CD14-positive monocyte (primary cell): ENCODE data around the gene GPR156. TPM values are rescaled to one million over a fixed set of nuclear protein-coding genes. Genes with fewer than 3 reads are reported as not detected.

Experiments used
- DNase-seq, 3 donors: peaks; one replicate each; pipeline ENCODE4 v3.0.0-alpha.2; 2011 to 2022
- H2AFZ ChIP-seq: 2 replicates; pipeline ENCODE4 v1.6.0; 2012; ENCODE audit warnings: mild to moderate bottlenecking, low read depth, low read length, inconsistent platforms; ENCODE audit not compliant: insufficient read depth, poor library complexity, severe bottlenecking
- H3K27ac ChIP-seq, 2 donors: 1 replicate in 1 of 2; 2 replicates in 1 of 2; pipeline ENCODE4 v1.5.1; 2012 to 2013; ENCODE audit warnings: low read length in 2 of 2, control low read depth in 1 of 2, inconsistent platforms in 1 of 2, low read depth in 1 of 2, mild to moderate bottlenecking in 1 of 2
- H3K27me3 ChIP-seq, 2 donors: one replicate each; pipeline versions ENCODE4 v1.6.0 to v1.6.1; 2011 to 2013; ENCODE audit warnings: low read length in 2 of 2; ENCODE audit not compliant: control insufficient read depth in 2 of 2, insufficient read depth in 2 of 2
- H3K36me3 ChIP-seq, 2 donors: replicated peaks in 1 of 2; 1 replicate in 1 of 2; 2 replicates in 1 of 2; pipeline versions ENCODE4 v1.5.1 to v1.6.1; 2012 to 2013; ENCODE audit warnings: low read length in 2 of 2, control low read depth in 1 of 2, inconsistent platforms in 1 of 2, mild to moderate bottlenecking in 1 of 2; ENCODE audit not compliant: insufficient read depth in 2 of 2, control insufficient read depth in 1 of 2
- H3K4me1 ChIP-seq, 2 donors: 1 replicate in 1 of 2; 2 replicates in 1 of 2; pipeline versions ENCODE4 v1.5.1 to v1.6.1; 2012 to 2013; ENCODE audit warnings: low read length in 2 of 2, control low read depth in 1 of 2, inconsistent platforms in 1 of 2, mild to moderate bottlenecking in 1 of 2, moderate library complexity in 1 of 2; ENCODE audit not compliant: insufficient read depth in 2 of 2, control insufficient read depth in 1 of 2
- H3K4me2 ChIP-seq: replicated peaks from 2 replicates; pipeline ENCODE3; 2012; ENCODE audit warnings: low read length, moderate library complexity, mild to moderate bottlenecking; ENCODE audit not compliant: poor library complexity, severe bottlenecking; ENCODE audit errors: extremely low read depth
- H3K4me3 ChIP-seq, 3 experiments: fragments of 200-600 bp in 1 of 3; sonication (generic) in 1 of 3; replicated peaks in 1 of 3; 1 replicate in 2 of 3; 2 replicates in 1 of 3; pipeline ENCODE4 v1.5.1; 2011 to 2013; ENCODE audit warnings: low read length in 3 of 3, mild to moderate bottlenecking in 3 of 3, control low read depth in 2 of 3, low read depth in 2 of 3, inconsistent platforms in 1 of 3, moderate library complexity in 1 of 3
- H3K79me2 ChIP-seq: 2 replicates; pipeline ENCODE4 v1.6.0; 2012; ENCODE audit warnings: mild to moderate bottlenecking, control low read depth, inconsistent platforms, low read length, moderate library complexity; ENCODE audit not compliant: insufficient read depth
- H3K9ac ChIP-seq: 2 replicates; pipeline ENCODE4 v1.6.0; 2017; ENCODE audit warnings: low read length, mild to moderate bottlenecking; ENCODE audit not compliant: insufficient read depth, poor library complexity, severe bottlenecking
- H3K9me3 ChIP-seq, 2 donors: replicated peaks in 1 of 2; 1 replicate in 1 of 2; 2 replicates in 1 of 2; pipeline versions ENCODE4 v1.5.1 to v1.6.1; 2012 to 2013; ENCODE audit warnings: low read length in 2 of 2, control low read depth in 1 of 2; ENCODE audit not compliant: control insufficient read depth in 1 of 2, insufficient read depth in 1 of 2
- H4K20me1 ChIP-seq: 2 replicates; pipeline ENCODE4 v1.6.0; 2012; ENCODE audit warnings: mild to moderate bottlenecking, low read length, control low read depth, moderate library complexity; ENCODE audit not compliant: insufficient read depth
- H3K27ac Mint-ChIP-seq, 7 donors: one replicate each; pipeline ENCODE4 v1.8.0; 2020; ENCODE audit warnings: mild to moderate bottlenecking in 7 of 7, mixed read lengths in 7 of 7, moderate library complexity in 6 of 7, inconsistent platforms in 2 of 7
- H3K27me3 Mint-ChIP-seq, 3 donors: one replicate each; pipeline ENCODE4 v1.8.0; 2021 to 2022; ENCODE audit warnings: low read depth in 3 of 3, mild to moderate bottlenecking in 3 of 3, mixed read lengths in 3 of 3, moderate library complexity in 3 of 3, inconsistent platforms in 1 of 3
- H3K36me3 Mint-ChIP-seq, 2 donors: one replicate each; pipeline ENCODE4 v1.8.0; 2020; ENCODE audit warnings: mixed read lengths in 2 of 2, inconsistent platforms in 1 of 2, mild to moderate bottlenecking in 1 of 2
- H3K4me1 Mint-ChIP-seq: one replicate; pipeline ENCODE4 v1.8.0; 2020; ENCODE audit warnings: mild to moderate bottlenecking, mixed read lengths
- H3K4me3 Mint-ChIP-seq, 2 donors: one replicate each; pipeline ENCODE4 v1.8.0; 2020; ENCODE audit warnings: mild to moderate bottlenecking in 2 of 2, mixed read lengths in 2 of 2, moderate library complexity in 1 of 2
- H3K9me3 Mint-ChIP-seq, 7 donors: one replicate each; pipeline ENCODE4 v1.8.0; 2020 to 2022; ENCODE audit warnings: mixed read lengths in 7 of 7, mild to moderate bottlenecking in 6 of 7, moderate library complexity in 6 of 7, inconsistent platforms in 2 of 7
- WGBS: methylation state at CpG from one replicate; pipeline ENCODE4 v1.1.5; 2013; ENCODE audit warnings: missing lambda C conversion rate; ENCODE audit not compliant: insufficient coverage; 5-methylcytosine and 5-hydroxymethylcytosine counted together
- intact Hi-C, 2 donors: fragments of 100-400 bp; cut with micrococcal nuclease; formaldehyde crosslinking; loops; one replicate each; pipeline versions ENCODE4 v1.15.0 to v1.15.1; 2023
- polyA plus RNA-seq, 3 donors: library from polyadenylated mRNA; depleted of rRNA in 1 of 3; unstranded in 2 of 3; stranded (reverse) in 1 of 3; fragments of 300-500 nt in 2 of 3; fragments of >200 nt in 1 of 3; fragmentation: Illumina TruSeq in 2 of 3; gene quantifications; 1 replicate in 2 of 3; 2 replicates in 1 of 3; pipeline ENCODE4 v1.2.3, GENCODE V29; 2012 to 2021
- TF ChIP-seq, protein P1 (sequence below): fragments of 200-600 bp; IDR thresholded peaks from one replicate; pipeline ENCODE4 v1.8.0; 2022; ENCODE audit warnings: antibody characterized with exemption, mild to moderate bottlenecking

Gene GPR156
- polyA plus RNA-seq, 3 donors, result not detected

DNA sequence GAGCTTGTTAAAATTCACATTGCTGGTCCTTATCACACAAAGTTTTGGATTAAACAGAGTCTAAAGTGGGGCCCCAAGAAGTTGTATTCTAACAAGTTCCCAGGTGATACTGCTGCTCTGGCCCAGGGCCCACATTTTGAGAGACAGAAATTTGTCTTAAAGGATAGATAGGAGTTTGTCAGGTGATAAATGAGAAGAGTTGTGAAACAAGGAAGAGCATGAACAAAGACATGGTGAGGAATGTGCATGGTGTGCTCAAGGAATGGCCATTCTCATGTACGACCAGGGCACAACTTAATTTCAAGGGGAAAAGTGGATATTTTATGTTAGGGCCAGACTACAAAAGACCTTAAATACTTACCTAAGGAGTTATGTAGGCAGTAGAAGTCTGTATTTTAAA, 75.6 kb downstream of the GPR156 start:
- Mint-ChIP-seq H3K36me3 (no peaks in the 10 kb centered on the region), H3K4me1 (peaks cover 25% of the 10 kb centered on the region), H3K9me3 (peaks cover 0 to 3% (median 0%) of the 10 kb centered on the region in 7 donors), H3K27ac (no peak overlapping the region), H3K4me3 (no peak overlapping the region), H3K27me3 (no peaks in the 10 kb centered on the region)
- no peak overlapping the region for H3K27ac ChIP-seq
- no peaks in the 10 kb centered on the region for H3K27me3 ChIP-seq
- H3K4me3 ChIP-seq, result no peak overlapping the region
- H3K79me2 ChIP-seq, result no peaks in the 10 kb centered on the region
- TF ChIP-seq, protein P1, sequence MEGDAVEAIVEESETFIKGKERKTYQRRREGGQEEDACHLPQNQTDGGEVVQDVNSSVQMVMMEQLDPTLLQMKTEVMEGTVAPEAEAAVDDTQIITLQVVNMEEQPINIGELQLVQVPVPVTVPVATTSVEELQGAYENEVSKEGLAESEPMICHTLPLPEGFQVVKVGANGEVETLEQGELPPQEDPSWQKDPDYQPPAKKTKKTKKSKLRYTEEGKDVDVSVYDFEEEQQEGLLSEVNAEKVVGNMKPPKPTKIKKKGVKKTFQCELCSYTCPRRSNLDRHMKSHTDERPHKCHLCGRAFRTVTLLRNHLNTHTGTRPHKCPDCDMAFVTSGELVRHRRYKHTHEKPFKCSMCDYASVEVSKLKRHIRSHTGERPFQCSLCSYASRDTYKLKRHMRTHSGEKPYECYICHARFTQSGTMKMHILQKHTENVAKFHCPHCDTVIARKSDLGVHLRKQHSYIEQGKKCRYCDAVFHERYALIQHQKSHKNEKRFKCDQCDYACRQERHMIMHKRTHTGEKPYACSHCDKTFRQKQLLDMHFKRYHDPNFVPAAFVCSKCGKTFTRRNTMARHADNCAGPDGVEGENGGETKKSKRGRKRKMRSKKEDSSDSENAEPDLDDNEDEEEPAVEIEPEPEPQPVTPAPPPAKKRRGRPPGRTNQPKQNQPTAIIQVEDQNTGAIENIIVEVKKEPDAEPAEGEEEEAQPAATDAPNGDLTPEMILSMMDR, result no peak
- no peaks in the 10 kb centered on the region for H4K20me1 ChIP-seq
- peaks cover 20 to 30% of the 10 kb centered on the region in 2 donors for H3K4me1 ChIP-seq
- no peak overlapping the region for H3K4me2 ChIP-seq
- H3K36me3 ChIP-seq, result no peaks in the 10 kb centered on the region
- intact Hi-C loops, result no loop called here
- H3K9me3 ChIP-seq, result no peaks in the 10 kb centered on the region
- H3K9ac ChIP-seq, result no peak overlapping the region
- DNase-seq, result no peak
- no peak overlapping the region for H2AFZ ChIP-seq
- no CpG with 5 or more reads among the region's 1 CpG for WGBS

GRCh38 chr3:120204338-120204737, 80.7 kb downstream of the GPR156 start:
- H3K4me2 ChIP-seq, result no peak overlapping the region
- no peak overlapping the region for H3K4me3 ChIP-seq
- H3K27me3 Mint-ChIP-seq, result no peaks in the 10 kb centered on the region
- DNase-seq, result no peak
- no peaks in the 10 kb centered on the region for H3K9me3 ChIP-seq
- no peaks in the 10 kb centered on the region for H3K79me2 ChIP-seq
- TF ChIP-seq, protein P1, result no peak
- no peaks in the 10 kb centered on the region for H3K36me3 ChIP-seq
- H2AFZ ChIP-seq, result peak overlapping the region; percentile 54
- H3K9ac ChIP-seq, result no peak overlapping the region
- 97% methylated on average over 4 of the region's 5 CpGs for WGBS
- intact Hi-C loops, result no loop called here
- H3K27me3 ChIP-seq, result no peaks in the 10 kb centered on the region
- peaks cover 0 to 3% (median 0%) of the 10 kb centered on the region in 7 donors for H3K9me3 Mint-ChIP-seq
- peaks cover 48 to 51% of the 10 kb centered on the region in 2 donors for H3K4me1 ChIP-seq
- peak overlapping the region in 3 of 7 donors; percentile 17 to 87 (median 78) for H3K27ac Mint-ChIP-seq
- no peak overlapping the region for H3K4me3 Mint-ChIP-seq
- H3K4me1 Mint-ChIP-seq, result peaks cover 51% of the 10 kb centered on the region
- H3K27ac ChIP-seq, result peak overlapping the region in 1 of 2 donors; percentile 63
- no peaks in the 10 kb centered on the region for H3K36me3 Mint-ChIP-seq
- H4K20me1 ChIP-seq, result no peaks in the 10 kb centered on the region
